HG02852 (cell line): ENCODE results near the gene MYH7B.

Experiments used
- ATAC-seq: cut with Tn5 transposase; IDR thresholded peaks from one replicate; pipeline ENCODE4 v1.9.1; 2021; ENCODE audit warnings: mild to moderate bottlenecking, moderate library complexity; ENCODE audit not compliant: unreplicated experiment

MYH7B gene

DNA sequence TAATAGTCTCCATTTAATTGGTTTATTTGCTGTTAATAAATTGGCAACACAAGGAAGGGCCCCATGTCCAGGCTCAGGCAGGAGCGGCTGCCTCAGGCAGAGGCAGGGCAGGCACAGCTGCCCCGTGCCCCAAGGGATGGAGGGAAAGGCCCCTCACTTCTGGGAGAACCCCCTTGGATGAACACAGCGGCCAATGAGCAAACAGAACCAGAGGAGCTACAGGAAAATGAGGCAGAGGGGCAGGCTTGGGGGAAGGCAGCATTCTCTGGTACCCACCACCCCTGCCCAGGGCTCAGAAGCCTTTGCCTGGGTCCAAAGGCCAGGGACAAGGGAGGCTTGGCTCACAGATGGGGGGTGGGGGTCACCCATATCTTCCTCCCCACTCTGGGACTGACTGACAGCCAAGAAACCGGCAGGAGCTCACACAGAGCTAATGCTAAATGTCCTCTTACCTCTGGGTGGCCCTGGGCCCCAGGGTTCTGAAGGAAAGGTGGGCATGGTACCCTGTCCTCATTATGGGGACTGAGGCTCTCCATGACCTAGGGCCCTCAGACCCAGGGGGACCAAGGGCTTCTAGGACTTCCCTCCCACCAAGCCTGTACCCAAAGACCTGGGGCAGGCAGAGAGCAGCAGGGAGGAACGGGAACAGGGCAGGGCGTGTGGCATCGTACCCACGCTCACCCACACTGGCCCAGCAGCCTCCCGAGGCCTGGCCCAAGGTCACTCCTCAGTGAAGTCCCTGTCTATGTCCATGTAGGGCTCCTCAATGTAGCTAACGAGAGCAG lies 47.0 kb downstream of the MYH7B start:
- no peak for ATAC-seq

DNA sequence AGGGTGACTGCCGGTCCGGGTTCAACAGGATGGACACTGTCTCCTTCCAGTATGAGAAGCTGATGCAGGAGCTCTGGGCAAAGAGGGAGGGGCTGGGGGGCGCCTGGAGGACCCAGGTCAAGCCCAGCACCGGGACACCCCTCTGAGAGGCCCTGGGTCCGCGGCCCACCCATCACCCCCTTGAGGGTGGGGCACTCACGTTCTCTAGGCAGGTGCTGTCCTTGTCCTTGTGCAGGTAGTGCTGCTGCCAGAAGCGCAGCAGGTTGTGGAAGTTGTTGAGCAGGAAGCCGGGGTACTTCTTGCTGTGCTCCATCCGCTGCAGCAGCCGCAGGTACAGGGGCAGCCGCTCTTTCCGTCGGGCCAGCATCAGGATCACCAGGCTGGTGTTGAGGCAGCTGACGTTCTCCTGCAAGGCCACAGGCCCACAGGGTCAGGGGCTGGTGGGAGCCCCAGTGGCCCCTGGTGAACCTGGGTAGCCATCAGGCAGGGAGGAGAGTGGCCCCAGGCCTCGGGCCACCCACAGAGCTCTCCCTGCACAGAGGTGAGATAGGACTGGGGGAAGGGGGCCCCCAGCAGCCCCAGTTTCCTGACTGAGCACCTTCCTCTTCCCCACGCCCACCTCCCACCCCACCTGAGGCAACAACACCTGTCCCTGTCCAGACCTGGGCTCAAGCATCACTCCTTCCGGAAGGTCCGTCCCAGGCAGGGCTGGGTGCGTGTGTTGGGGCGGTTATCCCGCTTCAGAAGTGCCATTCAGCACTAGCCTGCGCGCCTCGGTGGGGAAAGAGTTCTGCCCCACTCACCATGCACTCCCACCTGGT lies 47.8 kb downstream of the MYH7B start:
- no peak for ATAC-seq

DNA sequence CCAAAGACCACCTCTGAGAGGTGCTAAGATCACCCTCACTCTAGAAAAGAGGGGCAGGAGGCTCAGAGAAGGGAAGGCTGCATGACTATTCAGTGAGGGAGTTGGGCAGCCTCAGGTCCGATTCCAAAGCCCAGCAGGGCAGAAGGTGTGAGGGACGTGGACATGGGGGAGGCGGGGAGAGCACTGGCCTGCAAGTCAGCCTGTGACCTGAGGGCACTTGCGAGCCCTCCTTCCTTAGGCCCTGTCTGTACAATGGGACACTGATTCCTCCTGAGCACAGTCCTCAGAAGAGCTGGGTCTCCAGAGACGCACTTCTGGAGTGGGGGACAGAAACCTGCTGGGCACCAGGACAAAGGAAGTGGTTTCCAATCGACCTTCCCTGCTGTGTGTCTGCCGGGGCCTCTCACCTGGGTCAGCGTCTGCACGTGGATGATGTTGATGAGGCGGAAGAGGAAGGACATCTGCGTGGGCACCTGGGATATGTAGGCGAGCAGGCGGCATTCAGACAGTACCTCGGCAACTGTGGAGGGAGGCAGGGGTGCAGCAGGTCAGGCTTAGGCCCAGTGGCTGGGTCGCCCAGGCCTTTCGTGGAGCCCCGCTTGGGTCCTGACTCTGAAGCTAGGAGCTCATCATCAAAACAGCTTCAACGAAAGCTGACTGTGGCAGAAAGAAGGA lies 48.5 kb downstream of the MYH7B start:
- no peak for ATAC-seq

DNA sequence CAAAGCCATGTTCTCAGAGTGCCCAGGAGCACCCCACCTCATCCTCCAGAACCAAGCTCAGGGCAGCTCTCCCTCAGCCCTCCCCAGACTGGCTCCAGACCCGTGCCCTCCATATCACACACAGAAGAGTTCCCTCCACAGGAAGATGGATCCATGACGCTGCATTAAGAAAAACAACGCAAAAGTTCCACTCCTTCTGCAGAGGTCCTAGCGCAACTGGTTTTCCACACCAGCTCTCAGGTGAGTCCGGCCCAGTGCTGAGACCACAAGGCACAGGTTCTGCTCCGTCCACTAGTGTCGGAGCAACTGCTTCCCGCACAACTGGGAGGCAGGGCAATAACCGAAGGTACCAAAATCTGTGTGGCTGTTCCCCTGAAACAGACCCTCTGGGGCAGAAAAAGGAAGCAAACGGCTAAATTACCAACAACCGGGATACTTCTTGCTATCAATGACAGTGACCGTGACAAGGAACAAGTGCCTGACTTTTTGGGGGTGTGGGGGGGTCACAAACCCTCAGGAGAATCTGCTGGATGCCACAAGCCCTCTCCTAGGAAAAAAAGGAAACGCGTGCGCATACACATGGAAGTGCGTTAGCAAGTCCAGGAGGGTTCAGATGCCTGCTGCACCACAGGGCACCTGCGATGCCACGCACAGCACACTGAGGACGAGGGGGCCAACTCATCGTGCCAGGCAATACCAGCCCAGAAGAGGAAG lies 49.2 kb downstream of the MYH7B start:
- no peak for ATAC-seq
